ENCODE results near the gene KCTD3. TPM values are rescaled to one million over a fixed set of nuclear protein-coding genes. Genes with fewer than 3 reads are reported as not detected.

Gene KCTD3
- total RNA-seq, 4 donors from 2014 or later = 61.0 to 80.5 (median 65.2) TPM

- H3K27me3 ChIP-seq = no peaks in the 10 kb centered on the region
- H3K9me3 ChIP-seq = no peaks in the 10 kb centered on the region
- no peak overlapping the region for H3K4me3 ChIP-seq
- no peak for DNase-seq (ENCODE audit: extremely low spot score)
- intact Hi-C loops (cut with DNase I) = no loop called here
- H3K27ac ChIP-seq (replicated peaks in 1 of 4) = no peak overlapping the region
- no peak for TF ChIP-seq CTCF (IDR thresholded peaks at IDR 0.05)
- H3K4me1 ChIP-seq = no peaks in the 10 kb centered on the region
- WGBS = 90% methylated on average over 4 of the region's 4 CpGs
- H3K36me3 ChIP-seq = no peaks in the 10 kb centered on the region
These were observed 76.7 kb downstream of the KCTD3 start for GRCh38 chr1:215643592-215644321.

- TF ChIP-seq EP300 (IDR thresholded peaks at IDR 0.05) (no peak), POLR2AphosphoS5 (IDR thresholded peaks at IDR 0.05) (no peak), POLR2A (IDR thresholded peaks at IDR 0.05; ENCODE audit: low read depth) (no peak), CTCF (IDR thresholded peaks at IDR 0.05) (no peak)
- Histone ChIP-seq H3K9me3 (no peaks in the 10 kb centered on the region), H3K4me1 (no peaks in the 10 kb centered on the region), H3K4me3 (no peak overlapping the region), H3K27me3 (no peaks in the 10 kb centered on the region), H3K27ac (replicated peaks in 1 of 4) (no peak overlapping the region), H3K36me3 (no peaks in the 10 kb centered on the region)
- WGBS = 90% methylated on average over 4 of the region's 4 CpGs
- intact Hi-C loops (cut with DNase I) = no loop called here
- DNase-seq (ENCODE audit: extremely low spot score) = no peak
These were observed 78.1 kb downstream of the KCTD3 start for GRCh38 chr1:215645182-215645581.

GRCh38 chr1:215645861-215646260, 78.8 kb downstream of the KCTD3 start:
- 94% methylated on average over 2 of the region's 2 CpGs for WGBS
- Histone ChIP-seq H3K27me3 (no peaks in the 10 kb centered on the region), H3K27ac (replicated peaks in 1 of 4) (no peak overlapping the region), H3K4me3 (no peak overlapping the region), H3K36me3 (no peaks in the 10 kb centered on the region), H3K9me3 (no peaks in the 10 kb centered on the region), H3K4me1 (no peaks in the 10 kb centered on the region)
- TF ChIP-seq EP300 (IDR thresholded peaks at IDR 0.05) (no peak), POLR2AphosphoS5 (IDR thresholded peaks at IDR 0.05) (no peak), POLR2A (IDR thresholded peaks at IDR 0.05; ENCODE audit: low read depth) (no peak), CTCF (IDR thresholded peaks at IDR 0.05) (no peak)
- DNase-seq (ENCODE audit: extremely low spot score) = no peak
- intact Hi-C loops (cut with DNase I) = no loop called here

GRCh38 chr1:215647738-215648137, 80.6 kb downstream of the KCTD3 start:
- TF ChIP-seq CTCF (IDR thresholded peaks at IDR 0.05) (no peak), POLR2A (IDR thresholded peaks at IDR 0.05; ENCODE audit: low read depth) (no peak), EP300 (IDR thresholded peaks at IDR 0.05) (no peak), POLR2AphosphoS5 (IDR thresholded peaks at IDR 0.05) (no peak)
- H3K36me3 ChIP-seq = no peaks in the 10 kb centered on the region
- H3K9me3 ChIP-seq = no peaks in the 10 kb centered on the region
- no peaks in the 10 kb centered on the region for H3K4me1 ChIP-seq
- H3K27me3 ChIP-seq = no peaks in the 10 kb centered on the region
- no peak overlapping the region for H3K27ac ChIP-seq (replicated peaks in 1 of 4)
- 73% methylated on average over 3 of the region's 3 CpGs for WGBS
- intact Hi-C loops (cut with DNase I) = no loop called here
- H3K4me3 ChIP-seq = no peak overlapping the region
- no peak for DNase-seq (ENCODE audit: extremely low spot score)

- Histone ChIP-seq H3K27ac (replicated peaks in 1 of 4) (no peak overlapping the region), H3K4me3 (no peak overlapping the region), H3K9me3 (no peaks in the 10 kb centered on the region), H3K4me1 (no peaks in the 10 kb centered on the region), H3K27me3 (no peaks in the 10 kb centered on the region), H3K36me3 (no peaks in the 10 kb centered on the region)
- intact Hi-C loops (cut with DNase I) = no loop called here
- TF ChIP-seq POLR2A (IDR thresholded peaks at IDR 0.05; ENCODE audit: low read depth) (no peak), POLR2AphosphoS5 (IDR thresholded peaks at IDR 0.05) (no peak), EP300 (IDR thresholded peaks at IDR 0.05) (no peak), CTCF (IDR thresholded peaks at IDR 0.05) (no peak)
- 91% methylated on average over 4 of the region's 4 CpGs for WGBS
- DNase-seq (ENCODE audit: extremely low spot score) = no peak
These were observed 81.9 kb downstream of the KCTD3 start for GRCh38 chr1:215648957-215649356.

Data from esophagus muscularis mucosa (tissue), 4 donors.